ENCODE measurements around the gene C1orf21. TPM values are rescaled to one million over a fixed set of nuclear protein-coding genes. Genes with fewer than 3 reads are reported as not detected.

C1orf21 gene
- polyA plus RNA-seq, 1 donor (not counting 4 experiments of a cell fraction or from before 2014, with no cell fraction given) = 44.3 TPM

DNA sequence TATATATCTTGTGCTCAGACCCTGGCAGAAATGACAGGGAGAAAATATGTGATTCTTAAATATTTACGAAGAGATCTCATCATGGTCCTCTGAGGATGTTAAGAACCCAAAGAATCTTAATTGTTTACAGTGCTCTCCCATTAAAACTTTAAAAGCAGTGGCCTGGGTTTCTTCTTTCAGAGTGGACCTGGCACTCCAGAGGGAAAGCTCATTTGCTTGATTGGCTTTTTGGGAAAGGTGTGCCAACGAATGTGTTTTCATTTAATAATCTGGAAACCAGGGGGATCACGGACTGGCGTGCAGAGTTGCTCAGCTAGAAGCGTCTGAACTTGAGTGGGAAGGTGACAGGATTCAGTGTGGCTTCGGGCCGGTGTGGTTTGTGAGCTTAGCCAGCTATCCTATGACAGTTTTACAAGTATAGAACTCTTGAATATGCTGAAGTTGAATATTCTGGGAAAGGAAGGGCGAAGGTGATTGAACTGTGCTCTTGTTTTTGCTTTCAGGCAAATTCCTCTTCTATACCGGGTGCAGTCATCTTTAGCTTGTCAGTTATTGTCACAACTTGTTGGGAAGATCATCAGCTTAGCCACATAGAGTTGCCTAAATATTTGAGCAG is 154.8 kb downstream of the C1orf21 start:
- Histone ChIP-seq H3K27me3 (ENCODE audit: control insufficient read depth, extremely low read depth, insufficient read depth, low read length) (no peaks in the 10 kb centered on the region), H3K9me1 (ENCODE audit: control insufficient read depth, extremely low read depth, insufficient read depth, low read length) (no peaks in the 10 kb centered on the region), H3K9me3 (ENCODE audit: control insufficient read depth, low read depth, low read length) (no peaks in the 10 kb centered on the region), H3K4me3 (ENCODE audit: control insufficient read depth in 2 of 3, extremely low read depth in 1 of 3, insufficient read depth in 2 of 3, low read depth in 1 of 3, low read length in 3 of 3) (peak overlapping the region in 2 of 3 experiments; percentile 1 to 22), H3K4me1 (ENCODE audit: control insufficient read depth, extremely low read depth, insufficient read depth, low read length) (peaks cover 49% of the 10 kb centered on the region), H3K9ac (ENCODE audit: control insufficient read depth, extremely low read depth, insufficient read depth, low read length) (peak overlapping the region; percentile 43), H2AFZ (ENCODE audit: control insufficient read depth, low read length) (peak overlapping the region; percentile 20), H4K20me1 (ENCODE audit: control insufficient read depth, extremely low read depth, insufficient read depth, low read length) (no peaks in the 10 kb centered on the region), H3K4me2 (ENCODE audit: control insufficient read depth, extremely low read depth, insufficient read depth, low read depth, low read length) (peak overlapping the region; percentile 86), H3K27ac (ENCODE audit: control insufficient read depth, insufficient read depth, low read length) (peak overlapping the region; percentile 56), H3K36me3 (ENCODE audit: control insufficient read depth in 2 of 2, extremely low read depth in 1 of 2, insufficient read depth in 2 of 2, low read length in 2 of 2) (no peaks in the 10 kb centered on the region), H3K79me2 (ENCODE audit: control insufficient read depth, insufficient read depth, low read length) (peaks cover 2% of the 10 kb centered on the region)
- TF ChIP-seq, protein P1, sequence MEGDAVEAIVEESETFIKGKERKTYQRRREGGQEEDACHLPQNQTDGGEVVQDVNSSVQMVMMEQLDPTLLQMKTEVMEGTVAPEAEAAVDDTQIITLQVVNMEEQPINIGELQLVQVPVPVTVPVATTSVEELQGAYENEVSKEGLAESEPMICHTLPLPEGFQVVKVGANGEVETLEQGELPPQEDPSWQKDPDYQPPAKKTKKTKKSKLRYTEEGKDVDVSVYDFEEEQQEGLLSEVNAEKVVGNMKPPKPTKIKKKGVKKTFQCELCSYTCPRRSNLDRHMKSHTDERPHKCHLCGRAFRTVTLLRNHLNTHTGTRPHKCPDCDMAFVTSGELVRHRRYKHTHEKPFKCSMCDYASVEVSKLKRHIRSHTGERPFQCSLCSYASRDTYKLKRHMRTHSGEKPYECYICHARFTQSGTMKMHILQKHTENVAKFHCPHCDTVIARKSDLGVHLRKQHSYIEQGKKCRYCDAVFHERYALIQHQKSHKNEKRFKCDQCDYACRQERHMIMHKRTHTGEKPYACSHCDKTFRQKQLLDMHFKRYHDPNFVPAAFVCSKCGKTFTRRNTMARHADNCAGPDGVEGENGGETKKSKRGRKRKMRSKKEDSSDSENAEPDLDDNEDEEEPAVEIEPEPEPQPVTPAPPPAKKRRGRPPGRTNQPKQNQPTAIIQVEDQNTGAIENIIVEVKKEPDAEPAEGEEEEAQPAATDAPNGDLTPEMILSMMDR (optimal IDR thresholded peaks at IDR 0.05 in 1 of 3, IDR thresholded peaks at IDR 0.05 in 1 of 3, conservative IDR thresholded peaks at IDR 0.05 in 1 of 3; ENCODE audit: extremely low read depth in 1 of 3, insufficient read depth in 2 of 3, low read length in 3 of 3) = no peak
- no peak for TF ChIP-seq EZH2 (IDR thresholded peaks at IDR 0.05; ENCODE audit: low read length)
- dilution Hi-C loops (cut with MboI; ENCODE audit: extremely low pct_ligation_motif_present, low sequenced_read_pairs) = no loop called here
- DNase-seq (ENCODE audit: low read depth, low spot score) (no peak), FAIRE-seq (peak; percentile 94)

DNA sequence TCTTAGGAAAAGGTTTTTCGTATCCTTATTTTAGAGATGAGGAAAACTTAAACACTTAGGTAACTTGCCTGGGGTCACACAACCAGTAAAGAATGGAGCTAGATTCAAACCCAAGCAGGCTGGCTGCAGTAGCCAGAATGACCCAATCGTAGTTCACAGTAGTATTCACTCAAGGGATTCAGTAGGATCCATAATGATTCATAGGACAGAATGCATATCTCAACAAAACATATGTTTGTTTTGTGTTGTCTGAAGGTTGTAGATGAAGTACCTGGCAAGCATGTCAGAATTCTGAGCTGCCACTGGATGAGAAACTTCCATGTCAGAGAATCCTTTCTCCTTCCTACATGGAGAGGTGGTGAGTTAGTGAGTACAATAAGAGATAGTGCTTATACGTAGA is 155.5 kb downstream of the C1orf21 start:
- no peaks in the 10 kb centered on the region for H3K27me3 ChIP-seq (ENCODE audit: control insufficient read depth, extremely low read depth, insufficient read depth, low read length)
- FAIRE-seq (peak; percentile 71), DNase-seq (ENCODE audit: low read depth, low spot score) (no peak)
- H3K4me1 ChIP-seq (ENCODE audit: control insufficient read depth, extremely low read depth, insufficient read depth, low read length) = peaks cover 55% of the 10 kb centered on the region
- H3K9me3 ChIP-seq (ENCODE audit: control insufficient read depth, low read depth, low read length) = no peaks in the 10 kb centered on the region
- no peak overlapping the region for H2AFZ ChIP-seq (ENCODE audit: control insufficient read depth, low read length)
- no peak for TF ChIP-seq EZH2 (IDR thresholded peaks at IDR 0.05; ENCODE audit: low read length)
- TF ChIP-seq, protein P1 (optimal IDR thresholded peaks at IDR 0.05 in 1 of 3, IDR thresholded peaks at IDR 0.05 in 1 of 3, conservative IDR thresholded peaks at IDR 0.05 in 1 of 3; ENCODE audit: extremely low read depth in 1 of 3, insufficient read depth in 2 of 3, low read length in 3 of 3) = no peak
- H3K79me2 ChIP-seq (ENCODE audit: control insufficient read depth, insufficient read depth, low read length) = peaks cover 2% of the 10 kb centered on the region
- H3K4me2 ChIP-seq (ENCODE audit: control insufficient read depth, extremely low read depth, insufficient read depth, low read depth, low read length) = peak overlapping the region; percentile 86
- peak overlapping the region in 1 of 3 experiments; percentile 1 for H3K4me3 ChIP-seq (ENCODE audit: control insufficient read depth in 2 of 3, extremely low read depth in 1 of 3, insufficient read depth in 2 of 3, low read depth in 1 of 3, low read length in 3 of 3)
- H3K36me3 ChIP-seq (ENCODE audit: control insufficient read depth in 2 of 2, extremely low read depth in 1 of 2, insufficient read depth in 2 of 2, low read length in 2 of 2) = no peaks in the 10 kb centered on the region
- peak overlapping the region; percentile 22 for H3K9ac ChIP-seq (ENCODE audit: control insufficient read depth, extremely low read depth, insufficient read depth, low read length)
- dilution Hi-C loops (cut with MboI; ENCODE audit: extremely low pct_ligation_motif_present, low sequenced_read_pairs) = no loop called here
- no peaks in the 10 kb centered on the region for H3K9me1 ChIP-seq (ENCODE audit: control insufficient read depth, extremely low read depth, insufficient read depth, low read length)
- peak overlapping the region; percentile 56 for H3K27ac ChIP-seq (ENCODE audit: control insufficient read depth, insufficient read depth, low read length)
- H4K20me1 ChIP-seq (ENCODE audit: control insufficient read depth, extremely low read depth, insufficient read depth, low read length) = no peaks in the 10 kb centered on the region
